ENCODE results near the gene RPS2. TPM values are rescaled to one million over a fixed set of nuclear protein-coding genes. Genes with fewer than 3 reads are reported as not detected.
A peak's percentile ranks its signal among the peaks of the same experiment; 100 is the strongest.
"Not testable (repeated sequence)": the region's sequence is repeated elsewhere in the genome, so short reads cannot be mapped to it uniquely, and the experiment has no call there.

The RPS2 gene
- total RNA-seq: 100 to 1,000 TPM; 702 to 834 TPM

GRCh38 chr16:1964506-1965395, at the start of gene RPS2:
Gene RPS2 (minus strand): TSS chr16:1964826. CDS start chr16:1964625, 201 bp downstream.
- peak; percentile 94 for ATAC-seq (ENCODE audit: insufficient number of reproducible peaks, low FRiP score, low read depth)
- peaks cover 12 to 23% of the 10 kb centered on the region in 2 donors for H3K4me1 ChIP-seq (ENCODE audit: control insufficient read depth in 1 of 2, low read depth in 2 of 2)

GRCh38 chr16:2013527-2013926, 48.9 kb upstream of the RPS2 start:
- H3K27me3 ChIP-seq (replicated peaks; ENCODE audit: insufficient read depth): no peaks in the 10 kb centered on the region
- no peaks in the 10 kb centered on the region for H3K36me3 ChIP-seq
- H3K4me3 ChIP-seq: no peak overlapping the region
- no peak for TF ChIP-seq CTCF (IDR thresholded peaks at IDR 0.05)
- no peaks in the 10 kb centered on the region for H3K9me3 ChIP-seq
- H3K27ac ChIP-seq: no peak overlapping the region
- ATAC-seq (ENCODE audit: insufficient number of reproducible peaks, low FRiP score, low read depth) (no peak), DNase-seq (ENCODE audit: low spot score) (no peak)
- peaks cover 6 to 14% of the 10 kb centered on the region in 2 donors for H3K4me1 ChIP-seq (ENCODE audit: control insufficient read depth in 1 of 2, low read depth in 2 of 2)

More at GRCh38 chr16:1964506-1965395, at the start of gene RPS2:
- H3K4me3 ChIP-seq: peak within 1 kb of the TSS; percentile 92
- peaks cover 18% of the 10 kb centered on the region for H3K36me3 ChIP-seq
- no peaks in the 10 kb centered on the region for H3K27me3 ChIP-seq (replicated peaks; ENCODE audit: insufficient read depth)
- no peak for TF ChIP-seq CTCF (IDR thresholded peaks at IDR 0.05)
- H3K9me3 ChIP-seq: no peaks in the 10 kb centered on the region
- DNase-seq (ENCODE audit: low spot score): peak; percentile 99
- H3K27ac ChIP-seq: peak within 1 kb of the TSS; percentile 96 to 97

- H3K4me1 ChIP-seq (ENCODE audit: control insufficient read depth in 1 of 2, low read depth in 2 of 2): peaks cover 24 to 32% of the 10 kb centered on the region in 2 donors
- H3K36me3 ChIP-seq; H3K9me3 ChIP-seq; DNase-seq (ENCODE audit: low spot score); H3K27me3 ChIP-seq (replicated peaks; ENCODE audit: insufficient read depth); H3K4me3 ChIP-seq; ATAC-seq (ENCODE audit: insufficient number of reproducible peaks, low FRiP score, low read depth); H3K27ac ChIP-seq: not testable (repeated sequence)
Measured at GRCh38 chr16:2011726-2012125, 47.1 kb upstream of the RPS2 start.

- H3K36me3 ChIP-seq: no peaks in the 10 kb centered on the region
- H3K4me1 ChIP-seq (ENCODE audit: control insufficient read depth in 1 of 2, low read depth in 2 of 2): peaks cover 24 to 40% of the 10 kb centered on the region in 2 donors
- no peaks in the 10 kb centered on the region for H3K27me3 ChIP-seq (replicated peaks; ENCODE audit: insufficient read depth)
- peak within 1 kb of the TSS; percentile 79 for H3K27ac ChIP-seq
- peak within 1 kb of the TSS; percentile 98 for H3K4me3 ChIP-seq
- ATAC-seq (ENCODE audit: insufficient number of reproducible peaks, low FRiP score, low read depth) (peak; percentile 90), DNase-seq (ENCODE audit: low spot score) (peak; percentile 28)
- no peaks in the 10 kb centered on the region for H3K9me3 ChIP-seq
- TF ChIP-seq CTCF (IDR thresholded peaks at IDR 0.05): no peak
Measured at GRCh38 chr16:2009791-2010510, 45.3 kb upstream of the RPS2 start, which contains the start of gene ZNF598. Gene ZNF598 (minus strand): TSS chr16:2009821.

GRCh38 chr16:2009164-2009711, 44.6 kb upstream of the RPS2 start:
- TF ChIP-seq CTCF (IDR thresholded peaks at IDR 0.05): no peak
- no peak for DNase-seq (ENCODE audit: low spot score)
- H3K4me1 ChIP-seq (ENCODE audit: control insufficient read depth in 1 of 2, low read depth in 2 of 2): peaks cover 27 to 47% of the 10 kb centered on the region in 2 donors
- peak overlapping the region; percentile 98 for H3K4me3 ChIP-seq
- H3K27me3 ChIP-seq (replicated peaks; ENCODE audit: insufficient read depth): no peaks in the 10 kb centered on the region
- H3K36me3 ChIP-seq: no peaks in the 10 kb centered on the region
- H3K27ac ChIP-seq: peak overlapping the region; percentile 65 to 79
- no peak for ATAC-seq (ENCODE audit: insufficient number of reproducible peaks, low FRiP score, low read depth)
- no peaks in the 10 kb centered on the region for H3K9me3 ChIP-seq

Measured in thoracic aorta (tissue), 2 donors.